GM23338 (cell line): ENCODE measurements around the gene ISG20. TPM values are rescaled to one million over a fixed set of nuclear protein-coding genes. Genes with fewer than 3 reads are reported as not detected.

Experiments
- ATAC-seq: fragments of 200-7000 bp; cut with Tn5 transposase; 3 replicates; pipeline ENCODE4 v1.9.1; 2020
- DNase-seq: peaks from one replicate; pipeline ENCODE4 v3.0.0-alpha.2; 2015; ENCODE audit warnings: low spot score
- H2AFZ ChIP-seq: fragments of 200-600 bp; sonication (generic); 2 replicates; pipeline ENCODE4 v1.8.0; 2016; ENCODE audit warnings: antibody characterized with exemption, mild to moderate bottlenecking, moderate library complexity
- H3F3A ChIP-seq: fragments of 200-600 bp; sonication (generic); replicated peaks from 2 replicates; pipeline ENCODE4 v1.8.0; 2017; ENCODE audit warnings: antibody characterized with exemption, mixed run types, low read depth
- H3K27ac ChIP-seq: fragments of 200-600 bp; sonication (generic); 2 replicates; pipeline ENCODE4 v1.6.1; 2016; ENCODE audit warnings: low read depth
- H3K27me3 ChIP-seq: fragments of 200-600 bp; sonication (generic); 2 replicates; pipeline ENCODE4 v1.8.0; 2016; ENCODE audit warnings: mild to moderate bottlenecking, mixed run types, moderate library complexity; ENCODE audit not compliant: insufficient read depth
- H3K36me3 ChIP-seq: fragments of 200-600 bp; sonication (generic); 2 replicates; pipeline ENCODE4 v1.8.0; 2016; ENCODE audit warnings: mild to moderate bottlenecking; ENCODE audit not compliant: insufficient read depth
- H3K4me1 ChIP-seq: fragments of 200-600 bp; sonication (generic); 2 replicates; pipeline ENCODE4 v1.8.0; 2016; ENCODE audit warnings: mild to moderate bottlenecking, moderate library complexity; ENCODE audit not compliant: insufficient read depth
- H3K4me2 ChIP-seq: fragments of 200-600 bp; sonication (generic); 2 replicates; pipeline ENCODE4 v1.7.1; 2017; ENCODE audit warnings: mixed run types
- H3K4me3 ChIP-seq: fragments of 200-600 bp; sonication (generic); 2 replicates; pipeline ENCODE4 v1.6.1; 2016; ENCODE audit warnings: mixed run types
- H3K79me2 ChIP-seq: fragments of 200-600 bp; sonication (generic); replicated peaks from 2 replicates; pipeline ENCODE4 v1.8.0; 2017; ENCODE audit warnings: mild to moderate bottlenecking; ENCODE audit not compliant: insufficient read depth
- H3K9me2 ChIP-seq: fragments of 200-600 bp; sonication (generic); 2 replicates; pipeline ENCODE4 v1.8.0; 2017; ENCODE audit not compliant: insufficient read depth
- H4K20me1 ChIP-seq: fragments of 200-600 bp; sonication (generic); replicated peaks from 2 replicates; pipeline ENCODE4 v1.8.0; 2017; ENCODE audit warnings: mild to moderate bottlenecking; ENCODE audit not compliant: insufficient read depth
- H3K27ac Mint-ChIP-seq: 2 replicates; pipeline ENCODE4 v1.8.0; 2020; ENCODE audit warnings: inconsistent platforms, mild to moderate bottlenecking, moderate library complexity, mixed read lengths
- H3K27me3 Mint-ChIP-seq: 3 replicates; pipeline ENCODE4 v1.8.0; 2022; ENCODE audit warnings: low read depth, mild to moderate bottlenecking, moderate library complexity, mixed read lengths, inconsistent platforms; ENCODE audit not compliant: insufficient read depth, poor library complexity
- H3K36me3 Mint-ChIP-seq: 3 replicates; pipeline ENCODE4 v1.8.0; 2021; ENCODE audit warnings: low read depth, mild to moderate bottlenecking, inconsistent platforms, moderate library complexity, mixed read lengths
- H3K4me1 Mint-ChIP-seq: 3 replicates; pipeline ENCODE4 v1.8.0; 2020; ENCODE audit warnings: mild to moderate bottlenecking, inconsistent platforms, mixed read lengths
- H3K4me3 Mint-ChIP-seq: 3 replicates; pipeline ENCODE4 v1.8.0; 2021; ENCODE audit warnings: moderate library complexity, mild to moderate bottlenecking, inconsistent platforms, mixed read lengths
- H3K9me3 Mint-ChIP-seq: 3 replicates; pipeline ENCODE4 v1.8.0; 2020; ENCODE audit warnings: moderate library complexity, mild to moderate bottlenecking, inconsistent platforms, mixed read lengths
- EZH2phosphoT487 ChIP-seq: fragments of 200-600 bp; sonication (generic); IDR thresholded peaks from one replicate; pipeline ENCODE4 v1.8.1; 2018; ENCODE audit warnings: antibody characterized with exemption; ENCODE audit not compliant: unreplicated experiment
- JUNB ChIP-seq: IDR thresholded peaks from one replicate; pipeline ENCODE4 v1.6.1; 2016; ENCODE audit warnings: antibody characterized with exemption; ENCODE audit not compliant: unreplicated experiment
- ZNF114 ChIP-seq: fragments of 250-450 bp; sonication (Bioruptor Pico); IDR thresholded peaks from 2 replicates; pipeline ENCODE4 v1.5.0; 2020; ENCODE audit warnings: mild to moderate bottlenecking, moderate library complexity
- polyA plus RNA-seq: library from polyadenylated mRNA; unstranded; fragments of >200 nt; fragmentation: Nextera tagmentation; extraction: Ambion mirVana; gene quantifications from 2 replicates; pipeline ENCODE4 v1.2.1, GENCODE V29; 2016
- total RNA-seq: library from RNA; depleted of rRNA; stranded (reverse); fragments of >200 nt; shearing (Covaris generic); gene quantifications from 2 replicates; pipeline ENCODE4 v1.2.3, GENCODE V29; 2014
- TF ChIP-seq, protein P1 (sequence below): IDR thresholded peaks from one replicate; pipeline ENCODE4 v1.6.1; 2018; ENCODE audit warnings: antibody characterized with exemption; ENCODE audit not compliant: unreplicated experiment
- TF ChIP-seq, protein P2 (sequence below): fragments of 250-450 bp; sonication (Bioruptor Pico); IDR thresholded peaks from 2 replicates; pipeline ENCODE4 v1.5.0; 2020; ENCODE audit warnings: mild to moderate bottlenecking, moderate library complexity
- TF ChIP-seq, protein P3 (sequence below): IDR thresholded peaks from 2 replicates; pipeline ENCODE4 v1.6.1; 2016; ENCODE audit warnings: antibody characterized with exemption

ISG20 gene
- total and polyA plus RNA-seq, 2 experiments from 2014 or later: 3.2 to 3.7 TPM

DNA sequence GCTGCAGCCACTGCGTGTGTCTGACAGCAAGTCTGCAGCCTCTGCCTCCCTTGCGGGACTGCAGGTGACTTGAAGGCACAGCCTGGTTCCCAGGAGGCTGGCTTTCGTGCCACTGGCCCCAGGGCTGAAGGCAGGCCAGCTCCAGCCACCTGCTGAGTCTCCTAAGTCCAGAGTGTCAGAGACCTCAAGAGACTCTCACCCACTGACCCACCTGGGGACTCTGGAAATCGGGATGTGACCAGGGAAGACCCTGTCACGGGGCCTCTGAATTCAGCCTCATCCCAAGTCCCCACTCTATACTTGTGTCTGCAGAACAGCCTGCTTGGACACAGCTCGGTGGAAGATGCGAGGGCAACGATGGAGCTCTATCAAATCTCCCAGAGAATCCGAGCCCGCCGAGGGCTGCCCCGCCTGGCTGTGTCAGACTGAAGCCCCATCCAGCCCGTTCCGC, 16.3 kb downstream of the ISG20 start:
- Mint-ChIP-seq H3K9me3 (no peaks in the 10 kb centered on the region), H3K4me3 (no peak overlapping the region), H3K27me3 (peaks cover 9% of the 10 kb centered on the region), H3K36me3 (no peaks in the 10 kb centered on the region), H3K27ac (no peak overlapping the region), H3K4me1 (peaks cover 26% of the 10 kb centered on the region)
- Histone ChIP-seq H2AFZ (no peak overlapping the region), H3K4me2 (no peak overlapping the region), H3K27me3 (no peaks in the 10 kb centered on the region), H4K20me1 (no peaks in the 10 kb centered on the region), H3K4me3 (no peak overlapping the region), H3K79me2 (no peaks in the 10 kb centered on the region), H3K9me2 (no peaks in the 10 kb centered on the region), H3K36me3 (no peaks in the 10 kb centered on the region), H3F3A (no peaks in the 10 kb centered on the region), H3K27ac (no peak overlapping the region), H3K4me1 (peaks cover 7% of the 10 kb centered on the region; the same call in 1 of the 2 replicates)
- DNase-seq: no peak
- TF ChIP-seq, protein P1, sequence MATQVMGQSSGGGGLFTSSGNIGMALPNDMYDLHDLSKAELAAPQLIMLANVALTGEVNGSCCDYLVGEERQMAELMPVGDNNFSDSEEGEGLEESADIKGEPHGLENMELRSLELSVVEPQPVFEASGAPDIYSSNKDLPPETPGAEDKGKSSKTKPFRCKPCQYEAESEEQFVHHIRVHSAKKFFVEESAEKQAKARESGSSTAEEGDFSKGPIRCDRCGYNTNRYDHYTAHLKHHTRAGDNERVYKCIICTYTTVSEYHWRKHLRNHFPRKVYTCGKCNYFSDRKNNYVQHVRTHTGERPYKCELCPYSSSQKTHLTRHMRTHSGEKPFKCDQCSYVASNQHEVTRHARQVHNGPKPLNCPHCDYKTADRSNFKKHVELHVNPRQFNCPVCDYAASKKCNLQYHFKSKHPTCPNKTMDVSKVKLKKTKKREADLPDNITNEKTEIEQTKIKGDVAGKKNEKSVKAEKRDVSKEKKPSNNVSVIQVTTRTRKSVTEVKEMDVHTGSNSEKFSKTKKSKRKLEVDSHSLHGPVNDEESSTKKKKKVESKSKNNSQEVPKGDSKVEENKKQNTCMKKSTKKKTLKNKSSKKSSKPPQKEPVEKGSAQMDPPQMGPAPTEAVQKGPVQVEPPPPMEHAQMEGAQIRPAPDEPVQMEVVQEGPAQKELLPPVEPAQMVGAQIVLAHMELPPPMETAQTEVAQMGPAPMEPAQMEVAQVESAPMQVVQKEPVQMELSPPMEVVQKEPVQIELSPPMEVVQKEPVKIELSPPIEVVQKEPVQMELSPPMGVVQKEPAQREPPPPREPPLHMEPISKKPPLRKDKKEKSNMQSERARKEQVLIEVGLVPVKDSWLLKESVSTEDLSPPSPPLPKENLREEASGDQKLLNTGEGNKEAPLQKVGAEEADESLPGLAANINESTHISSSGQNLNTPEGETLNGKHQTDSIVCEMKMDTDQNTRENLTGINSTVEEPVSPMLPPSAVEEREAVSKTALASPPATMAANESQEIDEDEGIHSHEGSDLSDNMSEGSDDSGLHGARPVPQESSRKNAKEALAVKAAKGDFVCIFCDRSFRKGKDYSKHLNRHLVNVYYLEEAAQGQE: no peak
- TF ChIP-seq EZH2phosphoT487: no peak
- TF ChIP-seq JUNB: no peak
- TF ChIP-seq, protein P2, sequence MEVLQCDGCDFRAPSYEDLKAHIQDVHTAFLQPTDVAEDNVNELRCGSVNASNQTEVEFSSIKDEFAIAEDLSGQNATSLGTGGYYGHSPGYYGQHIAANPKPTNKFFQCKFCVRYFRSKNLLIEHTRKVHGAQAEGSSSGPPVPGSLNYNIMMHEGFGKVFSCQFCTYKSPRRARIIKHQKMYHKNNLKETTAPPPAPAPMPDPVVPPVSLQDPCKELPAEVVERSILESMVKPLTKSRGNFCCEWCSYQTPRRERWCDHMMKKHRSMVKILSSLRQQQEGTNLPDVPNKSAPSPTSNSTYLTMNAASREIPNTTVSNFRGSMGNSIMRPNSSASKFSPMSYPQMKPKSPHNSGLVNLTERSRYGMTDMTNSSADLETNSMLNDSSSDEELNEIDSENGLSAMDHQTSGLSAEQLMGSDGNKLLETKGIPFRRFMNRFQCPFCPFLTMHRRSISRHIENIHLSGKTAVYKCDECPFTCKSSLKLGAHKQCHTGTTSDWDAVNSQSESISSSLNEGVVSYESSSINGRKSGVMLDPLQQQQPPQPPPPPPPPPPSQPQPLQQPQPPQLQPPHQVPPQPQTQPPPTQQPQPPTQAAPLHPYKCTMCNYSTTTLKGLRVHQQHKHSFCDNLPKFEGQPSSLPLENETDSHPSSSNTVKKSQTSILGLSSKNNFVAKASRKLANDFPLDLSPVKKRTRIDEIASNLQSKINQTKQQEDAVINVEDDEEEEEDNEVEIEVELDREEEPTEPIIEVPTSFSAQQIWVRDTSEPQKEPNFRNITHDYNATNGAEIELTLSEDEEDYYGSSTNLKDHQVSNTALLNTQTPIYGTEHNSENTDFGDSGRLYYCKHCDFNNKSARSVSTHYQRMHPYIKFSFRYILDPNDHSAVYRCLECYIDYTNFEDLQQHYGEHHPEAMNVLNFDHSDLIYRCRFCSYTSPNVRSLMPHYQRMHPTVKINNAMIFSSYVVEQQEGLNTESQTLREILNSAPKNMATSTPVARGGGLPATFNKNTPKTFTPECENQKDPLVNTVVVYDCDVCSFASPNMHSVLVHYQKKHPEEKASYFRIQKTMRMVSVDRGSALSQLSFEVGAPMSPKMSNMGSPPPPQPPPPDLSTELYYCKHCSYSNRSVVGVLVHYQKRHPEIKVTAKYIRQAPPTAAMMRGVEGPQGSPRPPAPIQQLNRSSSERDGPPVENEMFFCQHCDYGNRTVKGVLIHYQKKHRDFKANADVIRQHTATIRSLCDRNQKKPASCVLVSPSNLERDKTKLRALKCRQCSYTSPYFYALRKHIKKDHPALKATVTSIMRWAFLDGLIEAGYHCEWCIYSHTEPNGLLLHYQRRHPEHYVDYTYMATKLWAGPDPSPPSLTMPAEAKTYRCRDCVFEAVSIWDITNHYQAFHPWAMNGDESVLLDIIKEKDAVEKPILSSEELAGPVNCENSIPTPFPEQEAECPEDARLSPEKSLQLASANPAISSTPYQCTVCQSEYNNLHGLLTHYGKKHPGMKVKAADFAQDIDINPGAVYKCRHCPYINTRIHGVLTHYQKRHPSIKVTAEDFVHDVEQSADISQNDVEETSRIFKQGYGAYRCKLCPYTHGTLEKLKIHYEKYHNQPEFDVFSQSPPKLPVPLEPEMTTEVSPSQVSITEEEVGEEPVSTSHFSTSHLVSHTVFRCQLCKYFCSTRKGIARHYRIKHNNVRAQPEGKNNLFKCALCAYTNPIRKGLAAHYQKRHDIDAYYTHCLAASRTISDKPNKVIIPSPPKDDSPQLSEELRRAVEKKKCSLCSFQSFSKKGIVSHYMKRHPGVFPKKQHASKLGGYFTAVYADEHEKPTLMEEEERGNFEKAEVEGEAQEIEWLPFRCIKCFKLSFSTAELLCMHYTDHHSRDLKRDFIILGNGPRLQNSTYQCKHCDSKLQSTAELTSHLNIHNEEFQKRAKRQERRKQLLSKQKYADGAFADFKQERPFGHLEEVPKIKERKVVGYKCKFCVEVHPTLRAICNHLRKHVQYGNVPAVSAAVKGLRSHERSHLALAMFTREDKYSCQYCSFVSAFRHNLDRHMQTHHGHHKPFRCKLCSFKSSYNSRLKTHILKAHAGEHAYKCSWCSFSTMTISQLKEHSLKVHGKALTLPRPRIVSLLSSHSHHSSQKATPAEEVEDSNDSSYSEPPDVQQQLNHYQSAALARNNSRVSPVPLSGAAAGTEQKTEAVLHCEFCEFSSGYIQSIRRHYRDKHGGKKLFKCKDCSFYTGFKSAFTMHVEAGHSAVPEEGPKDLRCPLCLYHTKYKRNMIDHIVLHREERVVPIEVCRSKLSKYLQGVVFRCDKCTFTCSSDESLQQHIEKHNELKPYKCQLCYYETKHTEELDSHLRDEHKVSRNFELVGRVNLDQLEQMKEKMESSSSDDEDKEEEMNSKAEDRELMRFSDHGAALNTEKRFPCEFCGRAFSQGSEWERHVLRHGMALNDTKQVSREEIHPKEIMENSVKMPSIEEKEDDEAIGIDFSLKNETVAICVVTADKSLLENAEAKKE (CRISPR knock-in tag): no peak
- TF ChIP-seq, protein P3, sequence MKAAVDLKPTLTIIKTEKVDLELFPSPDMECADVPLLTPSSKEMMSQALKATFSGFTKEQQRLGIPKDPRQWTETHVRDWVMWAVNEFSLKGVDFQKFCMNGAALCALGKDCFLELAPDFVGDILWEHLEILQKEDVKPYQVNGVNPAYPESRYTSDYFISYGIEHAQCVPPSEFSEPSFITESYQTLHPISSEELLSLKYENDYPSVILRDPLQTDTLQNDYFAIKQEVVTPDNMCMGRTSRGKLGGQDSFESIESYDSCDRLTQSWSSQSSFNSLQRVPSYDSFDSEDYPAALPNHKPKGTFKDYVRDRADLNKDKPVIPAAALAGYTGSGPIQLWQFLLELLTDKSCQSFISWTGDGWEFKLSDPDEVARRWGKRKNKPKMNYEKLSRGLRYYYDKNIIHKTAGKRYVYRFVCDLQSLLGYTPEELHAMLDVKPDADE: no peak
- TF ChIP-seq ZNF114 (CRISPR knock-in tag): no peak
- ATAC-seq: no peak
